NCI-H1417 treated with DMSO at 0.1 percent for 48 hours (cell line): ENCODE data around the gene UNC79.

Experiments used
- DNase-seq: peaks from one replicate; lab custom pipeline; 2025; lab: John Stamatoyannopoulos, UW

Gene UNC79

DNA sequence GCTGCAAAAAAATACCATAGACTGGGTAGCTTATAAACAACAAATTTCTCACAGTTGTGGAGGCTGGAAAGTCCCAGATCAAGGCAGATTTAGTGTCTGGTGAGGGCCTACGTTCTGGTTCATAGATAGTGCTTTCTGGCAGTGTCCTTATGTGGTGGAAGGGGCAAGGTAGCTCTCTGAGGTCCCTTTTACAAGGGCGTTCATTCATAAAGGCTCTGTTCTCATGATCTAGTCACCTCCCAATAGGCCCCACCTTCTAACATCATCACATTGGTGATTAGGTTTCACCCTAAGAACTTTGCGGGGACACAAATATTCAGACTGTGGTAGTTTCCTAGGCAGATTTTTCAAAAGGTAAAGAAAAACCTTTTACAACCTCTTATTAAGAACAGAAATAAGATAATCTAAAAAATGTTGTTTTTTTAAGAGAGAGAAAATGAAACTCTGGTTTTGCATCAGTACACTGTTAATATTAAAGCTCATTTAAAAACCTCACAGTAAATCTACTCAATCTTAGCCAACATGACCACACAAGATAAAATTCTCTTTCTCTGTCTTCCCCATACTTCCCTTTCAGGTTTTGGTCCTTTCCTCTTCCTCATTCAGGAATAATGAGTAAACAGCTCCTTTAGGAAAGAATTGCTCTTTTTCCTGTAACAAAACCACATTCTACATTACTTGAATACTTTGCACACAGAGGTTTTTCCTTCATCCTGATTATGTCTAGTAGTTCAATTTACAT, 117.5 kb downstream of the UNC79 start:
- DNase-seq: no peak

DNA sequence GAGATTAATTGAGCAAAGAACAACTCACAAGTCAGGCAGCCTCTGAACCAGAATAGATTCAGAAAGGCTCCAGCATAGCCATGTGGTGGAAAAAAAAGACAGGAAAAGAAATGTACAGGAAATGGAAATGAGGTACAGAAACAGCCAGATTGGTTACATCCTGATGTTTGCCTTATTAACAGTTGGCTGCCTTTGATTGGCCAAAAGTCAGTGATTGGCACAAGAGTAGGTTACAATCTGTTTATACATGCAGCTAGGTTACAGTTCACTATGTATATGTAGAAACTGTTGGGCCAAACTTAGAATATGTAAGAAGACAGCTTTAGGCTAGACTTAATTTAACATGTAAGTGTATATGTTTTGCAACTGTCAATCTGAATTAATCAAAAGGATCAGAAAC, 118.9 kb downstream of the UNC79 start:
- no peak for DNase-seq

DNA sequence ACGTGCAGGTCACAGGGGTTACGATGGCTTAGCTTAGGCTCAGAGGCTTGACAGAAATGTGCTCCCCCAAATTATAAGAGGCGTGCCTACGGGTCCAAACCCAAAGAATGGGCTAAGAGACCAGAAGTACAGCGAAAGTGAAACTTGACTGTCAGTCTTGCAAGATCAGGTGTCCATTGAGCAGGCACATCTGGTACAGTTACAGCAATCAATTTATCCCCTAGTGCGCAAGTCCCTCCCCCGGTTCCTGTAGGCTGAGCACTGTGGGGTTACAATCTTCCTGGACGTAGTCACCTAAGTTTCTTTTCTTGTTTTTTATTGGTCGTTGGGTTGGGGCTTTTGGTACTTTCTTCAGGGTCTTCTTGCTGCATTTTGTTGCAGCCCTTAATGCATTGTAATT, 134.2 kb downstream of the UNC79 start:
- DNase-seq: no peak

DNA sequence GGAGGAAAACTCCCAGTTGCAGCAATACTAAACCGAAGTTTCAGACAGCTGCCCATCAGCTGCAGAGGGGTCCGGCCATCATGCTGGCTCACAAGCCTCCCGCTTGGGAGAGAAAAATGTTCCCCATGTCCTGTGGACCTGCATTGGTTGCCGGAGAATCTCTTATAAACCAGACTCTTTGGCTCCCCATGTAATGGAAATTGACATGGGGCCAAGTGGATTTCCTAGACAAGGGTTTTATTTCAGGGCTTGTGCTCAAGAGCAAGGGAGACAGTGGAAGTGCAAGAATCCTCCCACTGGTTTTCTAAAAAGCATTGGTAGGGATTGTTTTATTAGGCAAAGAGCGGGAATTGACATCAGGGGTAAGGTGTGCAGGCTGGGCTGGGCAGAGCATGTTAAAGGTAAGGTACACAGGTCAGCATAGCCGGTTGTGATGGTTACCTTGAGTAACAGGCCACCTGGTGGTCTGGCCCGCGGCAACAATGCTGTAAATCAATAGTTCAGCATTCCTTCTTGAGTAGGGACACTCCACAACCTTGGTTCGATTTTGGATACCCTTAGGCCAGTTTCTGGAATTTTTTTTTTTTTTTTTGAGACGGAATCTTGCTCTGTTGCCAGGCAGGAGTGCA, 135.4 kb downstream of the UNC79 start:
- DNase-seq: no peak

DNA sequence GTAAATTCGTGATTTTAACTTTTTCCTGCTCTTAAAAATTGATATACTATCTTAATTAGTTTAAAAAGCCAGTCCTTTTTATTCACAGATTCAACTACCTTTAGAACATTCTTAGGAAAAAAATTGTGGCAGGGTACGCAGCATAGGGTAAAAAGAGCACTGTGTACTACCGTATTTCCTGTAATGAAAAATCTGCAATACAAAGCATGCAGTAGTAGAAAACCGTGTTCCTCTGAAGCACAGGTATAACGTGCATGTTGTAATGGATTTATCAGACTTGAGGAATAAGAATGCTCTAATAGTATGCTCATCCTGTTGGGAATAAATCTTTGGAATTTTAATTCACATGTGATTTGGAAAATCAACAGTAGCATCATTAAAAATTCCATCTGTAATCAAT, 140.5 kb downstream of the UNC79 start:
- no peak for DNase-seq

DNA sequence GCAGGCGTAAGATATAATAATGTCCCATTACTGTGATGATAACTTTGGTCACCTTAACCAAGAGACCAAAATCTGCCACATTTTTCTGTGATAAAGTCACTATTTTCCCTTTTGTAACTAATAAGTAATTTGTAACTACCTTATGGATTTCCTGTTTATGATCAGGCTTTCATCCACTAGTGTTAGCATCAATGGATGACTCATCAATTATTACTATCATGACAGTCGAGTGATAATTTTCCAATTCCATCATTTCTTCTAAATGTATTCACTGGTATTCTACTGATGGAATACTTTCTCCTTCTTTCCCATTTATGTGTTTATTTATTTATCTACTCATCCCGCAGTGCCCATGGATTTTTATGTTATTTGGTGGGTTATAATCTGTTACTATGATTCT, 148.4 kb downstream of the UNC79 start:
- no peak for DNase-seq

DNA sequence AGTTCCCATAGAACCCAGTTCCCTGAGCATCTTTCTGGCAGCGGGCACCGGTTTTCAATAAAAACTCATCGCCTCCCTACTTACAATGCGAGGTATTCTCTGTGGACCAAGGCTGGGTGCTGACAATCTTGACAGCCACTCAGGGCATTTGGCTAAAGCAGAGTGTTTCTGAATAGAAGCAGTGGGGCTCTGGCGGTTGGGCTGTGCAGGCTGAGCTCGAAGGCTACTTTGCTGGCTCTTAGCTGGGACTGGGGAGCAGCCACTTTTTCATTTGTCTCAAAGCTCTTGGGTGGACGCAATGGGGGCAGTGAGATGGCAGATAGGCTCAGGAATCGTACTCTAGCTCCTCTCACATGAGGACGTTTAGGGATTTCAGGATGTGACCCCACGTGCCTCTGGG, 151.8 kb downstream of the UNC79 start:
- DNase-seq: no peak

DNA sequence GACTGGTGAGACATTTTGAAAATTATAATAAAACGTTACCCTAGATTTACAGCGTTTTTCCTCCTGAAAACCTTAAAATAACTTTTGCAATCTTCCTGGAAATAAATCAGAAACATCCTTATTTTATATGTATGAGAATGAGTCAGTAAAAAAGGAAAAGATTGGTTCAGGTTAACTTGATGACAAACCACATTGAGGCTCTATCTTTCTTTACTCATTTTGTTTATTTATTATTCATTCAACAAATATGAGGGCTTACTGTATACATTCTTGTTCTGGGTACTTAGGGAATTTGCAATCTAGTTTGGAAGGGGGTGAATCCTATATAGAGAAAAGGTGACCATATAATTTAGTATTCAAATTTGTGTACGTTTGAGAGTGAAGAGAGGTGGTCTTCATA, 156.6 kb downstream of the UNC79 start:
- no peak for DNase-seq

DNA sequence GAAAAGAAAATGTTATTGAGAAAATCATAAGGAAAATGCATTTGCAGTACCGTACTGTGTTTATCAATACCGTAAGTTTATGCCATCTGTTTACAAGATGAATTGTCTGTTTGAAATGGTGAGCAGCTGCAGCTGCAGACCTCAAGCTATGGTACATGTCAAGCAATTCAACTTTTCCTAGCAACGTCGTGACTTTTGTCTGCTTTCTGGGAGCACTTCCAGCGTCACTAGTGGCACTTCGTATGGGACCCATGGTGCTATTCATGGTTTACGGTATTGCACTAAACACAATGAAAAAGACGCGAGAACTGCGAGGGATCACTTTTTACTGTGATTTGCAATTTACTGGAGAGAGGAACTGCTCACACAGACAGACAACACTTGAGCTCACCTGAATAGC, 160.8 kb downstream of the UNC79 start:
- no peak for DNase-seq

DNA sequence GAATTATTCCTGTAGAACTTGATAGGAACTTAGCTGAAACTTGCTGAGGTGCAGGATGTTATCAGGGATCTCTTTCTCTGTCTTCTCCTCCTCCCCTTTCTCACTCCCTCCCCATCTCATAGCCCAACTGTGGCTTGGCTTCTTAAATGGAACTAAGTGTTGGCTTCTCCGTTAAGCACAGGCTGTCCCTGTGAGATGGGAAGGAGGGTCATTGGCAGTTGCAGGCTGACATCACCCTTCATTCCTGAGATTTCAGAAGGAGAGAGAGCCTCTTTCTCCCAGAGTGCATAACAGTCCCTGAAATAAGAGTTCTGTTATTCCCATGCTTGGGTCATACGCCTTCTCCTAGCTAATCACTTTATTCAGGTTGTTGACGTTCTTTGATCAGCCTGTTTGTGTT, 162.0 kb downstream of the UNC79 start:
- no peak for DNase-seq

DNA sequence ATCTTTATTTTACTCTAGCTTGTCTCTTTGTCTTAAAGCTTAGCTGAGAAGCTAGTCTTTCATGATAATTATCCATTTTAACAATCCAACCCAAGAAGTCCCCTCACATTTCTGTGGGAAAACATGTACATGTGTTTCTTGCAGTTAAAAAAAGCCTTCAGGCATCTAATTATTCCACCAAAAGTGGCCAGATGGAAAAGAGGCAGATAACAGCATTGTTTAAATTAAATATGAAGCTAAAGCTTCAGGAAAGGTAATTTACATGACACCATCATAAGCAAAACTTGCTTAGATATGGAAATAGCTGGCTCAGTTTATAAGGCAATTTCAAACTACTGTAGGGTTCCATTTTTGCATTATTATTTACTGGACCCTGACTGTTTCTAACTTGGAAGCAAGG, 175.4 kb downstream of the UNC79 start:
- no peak for DNase-seq

DNA sequence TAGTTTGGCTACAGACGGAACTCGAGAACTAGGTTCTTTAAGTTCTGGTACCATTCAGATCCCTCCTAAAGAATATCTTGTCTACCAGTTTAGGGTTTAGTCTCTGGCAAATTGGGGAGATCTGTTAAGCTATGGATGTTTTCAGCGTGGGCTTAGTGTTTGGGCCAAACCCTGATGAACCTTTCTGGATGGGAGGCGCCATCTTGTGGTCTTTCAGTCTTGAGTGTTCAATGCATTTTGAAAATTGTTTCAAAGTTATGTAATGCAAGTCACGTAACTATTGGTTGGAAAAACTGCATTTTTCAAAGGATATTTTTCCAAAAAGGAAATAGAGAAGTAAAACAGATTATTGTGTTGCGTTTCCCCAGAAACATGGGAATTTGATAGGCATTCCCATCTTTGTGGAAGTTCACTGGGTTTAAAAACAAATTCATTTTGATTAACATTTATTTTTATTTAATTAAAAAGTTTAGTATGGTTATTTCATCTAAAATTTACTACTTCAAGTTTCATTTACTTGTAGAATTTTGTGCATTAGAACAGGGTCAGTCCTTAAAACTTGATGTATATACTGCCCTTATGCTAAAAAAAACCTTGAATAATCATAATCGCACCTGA, 188.5 kb downstream of the UNC79 start:
- peak; percentile 10 for DNase-seq

DNA sequence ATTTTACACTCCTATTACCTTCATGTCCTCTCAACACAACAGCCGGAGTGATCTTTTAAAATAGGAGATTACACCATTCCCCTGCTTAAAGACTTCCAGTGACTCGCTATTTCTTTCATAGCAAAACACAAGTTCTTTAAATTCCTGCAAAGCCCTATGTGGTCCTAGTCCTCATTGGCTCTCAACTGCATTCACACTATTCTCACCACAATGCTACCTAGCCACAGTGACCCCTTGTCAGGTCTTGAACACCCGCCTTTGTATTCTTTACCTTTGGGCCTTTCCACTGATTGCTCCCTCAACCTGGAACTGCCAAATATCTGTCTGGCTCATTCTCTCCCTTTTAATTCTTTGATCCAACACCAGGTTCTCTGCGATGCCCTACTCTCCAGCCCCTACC, 197.3 kb downstream of the UNC79 start:
- no peak for DNase-seq

DNA sequence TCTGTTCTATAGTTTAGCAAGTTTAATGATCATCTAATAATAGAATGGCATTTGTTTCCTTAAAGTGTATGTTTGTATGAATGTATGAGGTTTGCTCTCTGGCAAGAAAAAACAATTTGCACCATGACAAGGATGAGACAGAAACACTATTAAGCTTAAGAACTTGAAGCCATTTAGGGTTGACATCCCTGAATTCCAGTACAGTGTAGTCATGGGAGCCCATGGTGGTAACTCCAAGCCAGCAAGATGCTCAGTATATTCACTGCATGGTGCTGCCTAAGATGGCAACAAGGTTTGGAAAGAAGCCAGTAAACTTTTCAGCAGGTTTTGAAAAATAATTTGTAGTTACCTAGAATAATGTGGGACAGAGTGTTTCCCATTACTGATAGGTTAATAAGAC, 198.9 kb downstream of the UNC79 start:
- no peak for DNase-seq

DNA sequence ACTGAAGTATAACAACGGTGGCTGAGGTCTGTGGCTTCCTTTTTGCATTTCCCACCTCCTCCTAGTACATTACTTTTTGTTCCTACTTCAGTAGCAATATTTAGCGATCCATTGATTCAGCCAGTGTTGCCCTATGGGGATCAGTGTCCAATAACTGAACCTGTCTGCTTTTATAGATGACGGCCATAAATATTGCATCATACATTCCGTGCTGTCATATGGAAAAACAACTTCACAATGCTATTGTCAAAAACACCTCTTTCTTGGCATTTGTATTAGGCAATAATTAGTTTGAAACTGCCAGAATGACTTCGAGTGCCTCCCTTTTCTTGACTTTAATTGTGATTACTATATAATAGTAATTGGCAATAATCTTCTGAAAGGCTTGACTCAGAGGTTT, 208.1 kb downstream of the UNC79 start:
- no peak for DNase-seq

DNA sequence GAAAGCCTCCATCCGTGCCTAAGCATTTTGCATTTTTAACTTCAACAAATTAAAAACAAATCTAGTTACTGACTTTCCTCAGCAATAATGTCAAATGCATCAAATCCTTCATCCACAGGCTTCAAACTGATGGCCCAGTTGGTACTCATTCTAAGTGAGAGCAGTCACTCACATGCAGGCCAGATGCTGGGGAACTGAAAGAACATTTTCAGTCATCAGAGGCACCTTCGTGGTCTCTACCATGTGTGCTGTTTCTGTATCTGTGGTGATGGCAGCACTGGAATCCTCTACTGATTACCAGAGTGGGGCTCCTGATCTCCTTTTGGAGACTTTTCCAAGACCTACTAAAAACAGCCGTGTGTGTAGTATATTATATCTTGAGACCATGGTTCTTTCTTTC, 212.4 kb downstream of the UNC79 start:
- DNase-seq: no peak

DNA sequence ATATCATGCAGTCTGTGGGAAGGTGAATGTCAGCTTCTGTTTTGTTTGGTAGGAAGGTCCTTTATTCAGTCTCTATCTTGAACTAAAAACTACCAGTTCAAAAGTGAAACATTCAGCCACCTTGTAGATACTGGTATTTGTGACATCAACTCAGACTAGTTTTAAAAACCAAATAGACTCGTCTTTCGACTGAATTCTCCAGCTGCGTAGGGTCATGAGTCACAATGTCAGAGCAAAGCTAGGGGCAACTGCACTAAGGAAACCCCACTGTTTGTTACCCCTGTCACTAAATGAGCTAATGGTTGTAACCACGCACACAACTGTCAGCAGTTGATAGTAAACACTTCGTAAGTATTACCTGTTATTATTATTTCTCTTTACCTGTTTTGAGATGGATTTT, 212.9 kb downstream of the UNC79 start:
- DNase-seq: no peak

DNA sequence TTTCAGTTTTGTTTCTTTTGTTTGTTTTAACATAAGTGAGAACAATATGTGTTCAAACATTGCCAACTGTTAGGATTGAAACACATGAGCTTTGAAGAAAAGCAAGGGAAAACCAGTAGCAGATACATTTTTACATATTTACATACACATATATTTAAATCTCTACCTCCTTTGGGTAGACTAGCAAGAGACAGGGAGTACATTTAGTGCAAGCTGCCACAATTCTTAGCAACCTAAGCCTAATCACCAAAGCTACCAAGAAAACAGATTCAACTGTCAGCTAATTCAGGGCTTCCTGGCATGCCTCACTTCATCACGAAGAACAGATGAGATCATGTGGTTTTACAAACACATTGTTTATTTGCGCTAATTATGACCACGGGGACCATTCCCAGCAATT, 214.5 kb downstream of the UNC79 start:
- no peak for DNase-seq

DNA sequence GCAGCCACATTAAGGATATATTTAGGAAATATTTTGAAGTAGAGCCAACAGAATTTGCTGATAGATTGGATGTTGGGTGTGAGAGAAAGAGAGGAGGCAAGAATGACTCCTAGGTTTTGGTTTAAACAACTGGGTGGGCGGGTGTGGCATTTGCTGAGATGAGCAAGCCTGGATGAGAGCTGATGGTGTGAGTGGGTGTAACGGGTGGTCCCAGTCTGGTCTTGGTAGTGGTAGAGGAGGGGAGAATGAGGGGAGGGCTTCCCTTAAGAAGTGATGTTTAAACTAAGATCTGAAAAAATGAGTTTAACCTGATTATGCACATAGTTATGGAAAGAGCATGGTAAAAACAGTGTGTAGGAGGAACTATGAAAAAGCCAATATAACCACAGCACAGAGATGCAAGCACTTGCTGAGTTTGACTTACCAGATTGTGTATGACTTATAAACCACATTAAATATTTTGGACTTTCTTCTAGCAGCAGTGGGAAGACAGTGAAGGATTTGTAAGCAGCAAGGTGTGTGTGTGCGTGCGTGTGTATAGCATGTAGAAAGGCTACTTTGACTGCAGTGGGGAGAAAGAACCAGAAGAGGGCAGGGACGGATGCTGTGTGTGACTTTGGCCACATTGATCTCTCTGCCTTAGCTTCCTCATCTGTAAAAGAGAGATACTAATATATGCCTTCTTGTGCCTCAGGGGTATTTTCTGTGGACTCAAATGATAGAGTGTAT, 217.9 kb downstream of the UNC79 start:
- no peak for DNase-seq

DNA sequence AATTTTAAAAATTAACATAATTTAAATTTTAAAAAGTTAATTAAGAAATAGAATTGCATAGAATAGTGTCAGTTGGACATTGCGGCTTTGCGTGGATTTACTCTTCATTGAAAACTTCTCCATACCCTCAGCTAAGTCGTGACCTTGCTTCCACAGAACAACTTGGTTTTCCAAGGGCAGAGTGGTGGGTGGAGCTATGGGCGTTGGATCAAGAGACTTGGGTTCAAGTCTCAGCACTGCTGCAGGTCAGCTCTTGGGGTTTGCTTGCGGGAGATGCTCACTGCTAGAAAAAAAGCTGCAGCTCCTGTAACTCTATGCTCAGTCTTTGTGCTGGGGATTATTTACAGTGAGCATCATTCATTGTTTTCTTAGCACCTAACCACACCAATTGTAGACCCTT, 223.9 kb downstream of the UNC79 start:
- no peak for DNase-seq

DNA sequence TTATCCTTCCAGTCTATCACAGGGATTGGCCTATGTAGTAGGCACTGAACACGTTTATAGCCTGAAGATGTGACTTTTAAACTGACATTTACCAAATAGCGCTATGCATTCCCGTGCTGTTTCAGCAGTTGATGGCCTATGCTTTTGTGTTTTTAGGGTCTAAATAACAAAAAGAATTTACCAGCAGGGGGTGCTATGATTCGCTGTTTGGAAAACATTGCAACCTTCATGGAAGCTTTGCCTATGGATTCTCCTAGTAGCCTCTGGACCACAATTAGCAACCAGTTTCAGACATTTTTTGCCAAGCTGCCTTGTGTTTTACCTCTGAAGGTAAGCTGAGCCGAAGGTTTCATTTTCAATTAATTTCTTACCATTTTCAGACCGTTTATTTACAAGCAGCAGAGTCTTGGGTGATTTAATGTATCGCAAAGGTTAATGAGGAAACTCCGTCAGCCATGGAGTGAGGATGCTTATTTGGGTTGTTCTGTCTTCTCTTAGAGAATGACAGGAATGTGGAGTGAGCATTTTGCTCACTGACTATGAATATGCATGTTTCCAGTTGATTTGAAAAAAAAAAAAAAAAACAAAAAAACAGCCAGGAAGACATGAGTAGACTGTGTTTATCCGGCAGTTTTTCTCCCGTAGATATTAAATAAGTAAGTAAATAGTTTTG, 224.5 kb downstream of the UNC79 start:
- no peak for DNase-seq

DNA sequence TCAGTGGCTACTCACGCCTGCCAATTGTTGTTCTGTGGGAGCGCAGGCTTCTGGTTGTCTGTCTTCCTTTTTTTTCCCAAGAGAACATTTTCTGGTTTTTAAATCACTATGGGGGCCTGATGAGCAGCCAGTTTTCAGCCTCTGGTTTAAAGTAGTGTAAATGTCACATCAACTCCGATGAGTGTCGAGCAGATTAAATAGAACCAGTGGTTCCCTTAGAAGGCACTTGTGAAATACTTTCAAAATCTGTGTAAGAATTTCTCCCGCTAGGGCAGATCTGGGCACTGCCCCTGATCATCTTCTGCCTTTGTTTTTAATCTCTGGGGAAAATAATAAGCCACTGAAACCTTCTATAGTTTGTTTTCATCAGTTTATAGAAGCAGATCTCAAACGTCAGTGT, 227.1 kb downstream of the UNC79 start:
- no peak for DNase-seq
